Activated CD4-positive, alpha-beta T cell treated with anti-CD3 and anti-CD28 coated beads, Interleukin-2, amount 50 U/mL, for 1 hour (primary cell): ENCODE data around the gene FNDC5.
A peak's percentile ranks its signal among the peaks of the same experiment; 100 is the strongest.

ENCODE experiments used
- DNase-seq: peaks from one replicate; pipeline ENCODE4 v3.0.0-alpha.2; 2020

The FNDC5 gene

GRCh38 chr1:32897082-32898049, 26.7 kb upstream of the FNDC5 start:
- DNase-seq, result no peak

GRCh38 chr1:32896451-32896850, 25.7 kb upstream of the FNDC5 start:
- no peak for DNase-seq

GRCh38 chr1:32895325-32896215, 24.9 kb upstream of the FNDC5 start:
- no peak for DNase-seq

GRCh38 chr1:32894681-32895080, 24.0 kb upstream of the FNDC5 start:
- no peak for DNase-seq

GRCh38 chr1:32894019-32894600, 23.4 kb upstream of the FNDC5 start:
- DNase-seq, result no peak

GRCh38 chr1:32893198-32894018, 22.7 kb upstream of the FNDC5 start:
- DNase-seq, result no peak

- DNase-seq, result peak; percentile 20
These were observed 21.9 kb upstream of the FNDC5 start for GRCh38 chr1:32892368-32893197.

- no peak for DNase-seq
These were observed 20.9 kb upstream of the FNDC5 start for GRCh38 chr1:32891630-32892029.

GRCh38 chr1:32891241-32891570, 20.5 kb upstream of the FNDC5 start:
- DNase-seq, result no peak

GRCh38 chr1:32890516-32891240, 20.0 kb upstream of the FNDC5 start:
- no peak for DNase-seq

GRCh38 chr1:32889731-32890278, 19.1 kb upstream of the FNDC5 start:
- no peak for DNase-seq

- no peak for DNase-seq
These were observed 18.1 kb upstream of the FNDC5 start for GRCh38 chr1:32888677-32889420.

GRCh38 chr1:32888134-32888533, 17.4 kb upstream of the FNDC5 start:
- no peak for DNase-seq

- no peak for DNase-seq
These were observed 16.9 kb upstream of the FNDC5 start for GRCh38 chr1:32887623-32888022.

GRCh38 chr1:32886828-32887414, 16.2 kb upstream of the FNDC5 start:
- no peak for DNase-seq

- DNase-seq, result peak; percentile 25
These were observed 15.5 kb upstream of the FNDC5 start, which contains the start of gene HPCA for GRCh38 chr1:32886004-32886827. HPCA (plus strand) TSS chr1:32886491; CDS start chr1:32888899, 2,408 bp downstream.

- DNase-seq, result no peak
These were observed 14.9 kb upstream of the FNDC5 start for GRCh38 chr1:32885676-32886003.

GRCh38 chr1:32884726-32885125, 14.0 kb upstream of the FNDC5 start:
- no peak for DNase-seq

- DNase-seq, result no peak
These were observed 13.3 kb upstream of the FNDC5 start for GRCh38 chr1:32884032-32884372.
